Activated CD4-positive, alpha-beta T cell treated with anti-CD3 and anti-CD28 coated beads, Interleukin-10, Interleukin-2, amounts not matched to agents 100 ng/mL and 50 ng/mL, durations not matched to agents 16 hours and 8 hours (primary cell): ENCODE results near the gene BRD2.

Source experiments
- DNase-seq: peaks from one replicate; pipeline ENCODE4 v3.0.0-alpha.2; 2020

BRD2 gene

DNA sequence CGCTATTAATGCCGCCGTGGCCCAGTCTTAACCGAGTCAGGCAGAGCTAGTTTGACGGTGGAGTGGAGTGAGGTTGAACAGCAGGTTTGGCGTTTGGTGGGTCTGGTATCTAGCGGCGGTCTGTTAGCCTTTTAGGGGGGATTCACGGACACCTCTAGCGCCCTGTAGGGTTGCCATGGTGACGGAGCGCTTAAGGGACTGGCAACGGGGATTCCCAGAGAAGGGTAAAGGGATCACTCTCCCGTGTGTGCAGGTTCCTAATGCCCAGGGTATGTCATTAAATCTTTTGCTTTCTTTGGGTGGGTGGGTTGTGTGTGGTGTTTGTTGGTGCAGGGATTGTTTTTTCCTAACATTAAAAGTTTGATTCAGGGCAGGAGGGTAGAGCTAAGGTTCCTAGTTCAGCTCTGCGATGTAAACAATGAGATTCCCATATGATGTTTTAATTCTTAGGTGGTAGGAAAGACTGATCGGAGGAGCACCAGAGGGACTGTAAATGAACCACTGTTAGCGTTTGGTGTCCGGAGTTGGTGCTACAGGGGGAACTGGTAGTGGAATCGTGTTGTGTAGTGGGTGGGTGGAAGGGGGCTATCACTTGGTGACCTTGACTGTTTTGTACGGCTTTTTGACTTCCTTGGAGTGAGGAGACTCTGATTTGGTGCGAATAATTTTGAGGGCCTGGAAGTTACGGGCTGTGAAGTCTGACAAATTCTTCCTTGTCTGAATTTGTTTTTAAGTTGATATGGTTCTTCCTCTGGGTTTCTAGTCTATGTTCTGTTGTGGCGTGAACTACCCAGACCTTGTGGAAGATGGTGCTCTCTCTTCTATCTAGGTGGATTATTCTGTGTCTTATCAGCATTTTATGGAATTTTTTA lies 5.0 kb downstream of the BRD2 start:
- peak; percentile 61 for DNase-seq

DNA sequence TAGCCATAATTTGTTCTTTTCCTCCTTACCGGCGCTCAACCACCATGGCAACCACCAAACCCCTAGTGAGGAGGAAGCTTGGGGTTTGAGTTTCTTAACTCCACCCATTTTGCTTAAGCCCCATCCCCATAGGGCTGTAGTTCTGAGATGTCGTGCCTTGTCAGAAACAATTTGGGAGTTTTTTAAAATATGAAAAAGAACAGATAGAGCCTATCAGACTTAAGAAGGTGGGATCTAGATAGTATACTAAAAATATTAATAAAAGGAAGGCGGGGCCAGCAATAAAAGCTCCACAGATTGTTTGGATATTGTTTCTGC lies 5.6 kb downstream of the BRD2 start:
- peak; percentile 59 for DNase-seq

GRCh38 chr6:32974541-32975308 lies 6.3 kb downstream of the BRD2 start:
- DNase-seq, result no peak

GRCh38 chr6:32975886-32976285 lies 7.5 kb downstream of the BRD2 start:
- no peak for DNase-seq

GRCh38 chr6:32976334-32977069 lies 8.1 kb downstream of the BRD2 start:
- no peak for DNase-seq

- no peak for DNase-seq
These were observed 9.0 kb downstream of the BRD2 start for GRCh38 chr6:32977272-32977952.

DNA sequence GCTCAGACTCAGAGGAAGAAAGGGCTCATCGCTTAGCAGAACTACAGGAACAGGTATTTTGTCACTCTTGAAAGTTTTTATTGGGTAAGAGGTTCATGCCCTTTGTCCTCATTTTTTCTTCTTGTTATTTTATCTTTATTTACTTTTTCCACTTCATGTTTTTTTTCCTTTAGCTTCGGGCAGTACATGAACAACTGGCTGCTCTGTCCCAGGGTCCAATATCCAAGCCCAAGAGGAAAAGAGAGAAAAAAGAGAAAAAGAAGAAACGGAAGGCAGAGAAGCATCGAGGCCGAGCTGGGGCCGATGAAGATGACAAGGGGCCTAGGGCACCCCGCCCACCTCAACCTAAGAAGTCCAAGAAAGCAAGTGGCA lies 9.5 kb downstream of the BRD2 start:
- DNase-seq, result no peak

DNA sequence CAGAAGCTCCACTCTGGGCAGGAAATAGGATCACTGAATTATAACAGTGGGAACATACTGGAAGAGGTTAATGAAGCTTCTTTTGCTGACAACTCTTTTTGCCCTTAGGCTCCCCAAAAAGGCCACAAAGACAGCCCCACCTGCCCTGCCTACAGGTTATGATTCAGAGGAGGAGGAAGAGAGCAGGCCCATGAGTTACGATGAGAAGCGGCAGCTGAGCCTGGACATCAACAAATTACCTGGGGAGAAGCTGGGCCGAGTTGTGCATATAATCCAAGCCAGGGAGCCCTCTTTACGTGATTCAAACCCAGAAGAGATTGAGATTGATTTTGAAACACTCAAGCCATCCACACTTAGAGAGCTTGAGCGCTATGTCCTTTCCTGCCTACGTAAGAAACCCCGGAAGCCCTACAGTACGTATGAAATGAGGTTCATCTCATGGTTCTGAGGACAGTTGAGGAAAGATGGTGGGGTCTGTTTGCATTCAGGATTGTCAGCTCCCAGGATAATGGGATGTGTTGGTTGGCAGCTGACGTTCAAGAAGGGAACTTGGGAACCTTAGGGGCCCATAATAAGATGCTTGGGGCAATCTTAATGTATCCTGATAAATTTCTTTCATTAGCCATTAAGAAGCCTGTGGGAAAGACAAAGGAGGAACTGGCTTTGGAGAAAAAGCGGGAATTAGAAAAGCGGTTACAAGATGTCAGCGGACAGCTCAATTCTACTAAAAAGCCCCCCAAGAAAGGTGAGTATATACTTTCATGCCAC lies 11.5 kb downstream of the BRD2 start:
- DNase-seq, result no peak

GRCh38 chr6:32980488-32981038 lies 12.2 kb downstream of the BRD2 start:
- no peak for DNase-seq

- no peak for DNase-seq
These were observed 13.8 kb downstream of the BRD2 start for GRCh38 chr6:32982084-32982701.

DNA sequence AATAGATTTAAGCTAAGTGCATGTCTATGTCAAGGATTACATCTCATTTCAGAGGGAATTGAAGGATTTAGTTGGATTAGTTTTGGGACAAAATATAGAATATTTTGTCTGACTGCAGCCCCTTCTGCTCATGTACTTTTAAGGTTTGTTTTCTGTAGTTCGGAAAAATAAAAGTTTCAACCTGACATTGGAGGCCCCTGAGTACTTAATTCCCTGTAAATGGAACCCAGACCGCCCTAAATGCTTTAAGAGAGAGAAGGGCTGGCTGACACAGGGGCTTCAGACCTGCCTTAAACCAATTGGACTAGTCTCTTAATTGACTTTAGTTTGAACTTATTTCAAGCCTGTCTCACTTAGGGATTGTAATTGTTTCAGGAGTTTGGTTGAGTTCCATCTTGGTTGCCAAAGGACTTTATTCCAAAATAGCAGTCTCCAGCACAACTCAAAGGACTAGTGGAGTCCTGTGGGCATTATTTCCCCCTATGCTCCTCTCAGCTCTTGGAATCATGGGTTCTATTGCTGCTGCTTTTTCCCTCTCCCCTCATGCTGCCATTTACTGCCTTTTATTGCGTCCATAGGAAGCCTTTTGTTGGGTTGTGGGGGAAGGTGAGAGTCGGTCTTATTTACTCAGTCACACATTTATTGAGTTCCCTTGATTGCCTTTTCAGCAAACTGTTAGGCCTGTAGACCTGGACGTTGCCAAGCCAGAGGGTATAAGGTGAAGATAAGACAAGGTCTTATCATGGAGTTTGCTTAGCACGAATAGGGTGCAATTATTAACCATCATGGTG lies 14.5 kb downstream of the BRD2 start:
- no peak for DNase-seq

GRCh38 chr6:32983493-32983848 lies 15.1 kb downstream of the BRD2 start:
- DNase-seq, result no peak

- no peak for DNase-seq
These were observed 15.7 kb downstream of the BRD2 start for GRCh38 chr6:32983964-32984621.

DNA sequence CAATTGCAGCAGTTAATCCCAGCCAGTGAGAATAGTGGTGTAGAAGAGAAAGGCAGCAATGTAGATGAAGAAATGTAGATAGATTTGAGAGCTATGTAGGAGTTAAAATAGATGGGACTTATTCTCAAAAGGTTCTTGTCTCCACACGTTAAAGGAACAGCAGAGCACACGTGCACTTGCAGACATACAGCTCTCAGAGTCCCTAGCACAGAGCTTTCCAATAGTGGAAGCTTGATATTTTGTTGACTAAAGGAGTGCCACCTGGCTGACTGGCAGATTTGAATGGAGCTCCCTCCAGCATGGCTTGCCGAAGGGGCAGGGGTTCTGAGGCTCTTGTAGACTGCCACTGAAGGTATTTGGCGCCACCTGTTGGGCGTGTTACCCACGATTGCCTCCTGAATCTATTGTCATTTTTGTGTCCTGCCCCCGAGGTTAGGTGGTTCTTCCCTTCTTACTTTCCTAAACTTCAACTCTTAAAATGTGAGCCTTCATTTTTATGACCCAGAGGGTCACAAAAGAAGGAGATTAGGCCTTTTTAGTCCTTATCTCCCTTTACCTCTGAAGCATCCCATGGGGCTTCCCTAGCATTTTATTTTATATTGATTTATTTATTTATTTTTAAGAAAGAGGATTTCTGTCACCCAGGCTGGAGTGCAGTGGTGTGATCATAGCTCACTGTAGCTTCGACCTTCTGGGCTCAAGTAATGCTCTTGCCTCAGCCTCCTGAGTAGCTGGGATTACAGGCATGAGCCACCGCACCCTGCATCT lies 16.4 kb downstream of the BRD2 start:
- peak; percentile 91 for DNase-seq

GRCh38 chr6:32989368-32989767 lies 21.0 kb downstream of the BRD2 start:
- DNase-seq, result no peak

DNA sequence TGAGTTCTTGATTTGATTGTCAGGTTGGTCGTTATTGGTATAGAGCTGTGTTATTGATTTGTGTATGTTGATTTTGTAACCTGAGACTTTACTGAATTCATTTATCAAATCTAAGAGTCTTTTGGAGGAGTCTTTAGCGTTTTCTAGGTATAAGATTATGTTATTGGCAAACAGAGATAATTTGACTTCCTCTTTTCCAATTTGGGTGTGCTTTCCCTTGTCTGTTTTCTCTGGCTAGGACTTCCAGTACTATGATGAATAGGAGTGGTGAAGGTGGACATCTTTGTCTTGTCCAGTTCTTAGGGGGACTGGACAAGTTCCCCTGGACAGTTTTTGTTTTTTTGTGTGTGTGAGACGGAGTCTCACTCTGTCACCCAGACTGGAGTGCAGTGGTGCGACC lies 23.6 kb downstream of the BRD2 start:
- DNase-seq, result no peak

GRCh38 chr6:32993363-32993973 lies 25.1 kb downstream of the BRD2 start:
- no peak for DNase-seq

- no peak for DNase-seq
These were observed 27.1 kb downstream of the BRD2 start for GRCh38 chr6:32995448-32995847.

DNA sequence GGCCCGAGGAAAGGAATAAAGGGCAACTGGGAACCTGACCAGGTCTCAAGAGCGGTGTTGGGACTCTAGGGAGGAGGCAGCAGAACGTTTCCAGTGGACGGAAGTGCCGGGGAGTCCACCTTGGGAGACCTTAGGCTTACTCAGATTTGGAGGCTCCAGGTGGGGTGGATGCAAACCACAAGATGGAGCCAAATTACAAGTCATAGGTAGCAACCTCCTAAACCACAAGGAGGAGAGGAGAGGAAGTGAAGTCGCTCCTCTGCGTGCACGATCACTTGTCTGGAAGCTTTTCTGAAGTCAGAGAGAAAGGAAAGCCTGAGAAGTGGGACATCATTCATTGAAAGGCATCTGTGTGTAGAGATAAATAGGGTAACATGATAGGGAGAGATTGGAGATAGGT lies 31.7 kb downstream of the BRD2 start:
- peak; percentile 48 for DNase-seq
